ENCODE measurements around the gene SLC9A9.
"Not testable (repeated sequence)": the region's sequence is repeated elsewhere in the genome, so short reads cannot be mapped to it uniquely, and the experiment has no call there.

Gene SLC9A9

DNA sequence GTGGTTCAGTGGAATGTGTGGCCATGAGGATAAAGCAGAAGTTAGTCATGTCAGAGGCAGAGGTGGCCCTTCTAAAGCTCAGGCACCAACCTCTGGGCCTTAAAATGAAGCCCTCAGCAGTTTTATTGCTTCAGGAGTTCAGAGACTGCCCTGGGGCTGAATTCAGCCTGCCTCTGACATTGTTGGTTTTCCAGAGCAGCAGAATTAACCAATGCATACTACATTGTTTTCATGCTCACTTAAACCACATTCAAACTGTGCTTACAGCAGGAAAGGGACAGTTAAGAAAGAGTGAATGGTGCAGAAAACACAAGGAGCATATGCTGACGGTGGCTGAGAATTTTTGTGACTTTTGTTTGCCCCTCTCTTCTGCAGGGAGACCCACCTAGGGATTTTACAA is 408.5 kb downstream of the SLC9A9 start:
- peaks cover 0 to 3% of the 10 kb centered on the region in 2 donors for H3K36me3 ChIP-seq (ENCODE audit: control insufficient read depth in 1 of 2, insufficient read depth in 2 of 2, low read length in 2 of 2)
- H3K27me3 ChIP-seq (ENCODE audit: low read depth, low read length): no peaks in the 10 kb centered on the region
- H3K4me1 ChIP-seq (ENCODE audit: control insufficient read depth in 1 of 2, insufficient read depth in 2 of 2, low read length in 2 of 2): peaks cover 0 to 5% of the 10 kb centered on the region in 2 donors
- H3K4me3 ChIP-seq (ENCODE audit: low read depth in 1 of 2, low read length in 2 of 2): no peak overlapping the region
- no peaks in the 10 kb centered on the region for H3K9me3 ChIP-seq (ENCODE audit: control insufficient read depth in 1 of 2, low read length in 2 of 2)
- no peak overlapping the region for H3K27ac ChIP-seq (ENCODE audit: low read length)

DNA sequence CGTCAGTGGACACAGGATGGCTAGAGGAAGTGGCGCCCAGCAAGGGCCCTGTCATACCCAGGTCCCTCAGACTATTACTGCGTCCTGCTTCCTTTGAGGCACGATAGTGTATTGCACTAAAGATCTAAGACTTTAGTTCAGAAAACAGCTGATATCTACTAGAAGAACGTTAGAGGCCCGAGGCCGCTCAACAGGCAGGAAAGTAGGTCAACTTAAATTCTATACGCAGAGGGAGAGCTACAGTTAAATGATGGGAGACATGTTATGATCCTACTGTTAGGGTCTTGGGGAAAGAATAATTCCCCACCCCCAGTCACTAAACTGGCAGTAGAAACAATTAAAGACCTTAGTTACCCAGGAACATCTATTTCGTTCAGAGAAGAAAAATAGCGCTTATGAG is 410.9 kb downstream of the SLC9A9 start:
- no peaks in the 10 kb centered on the region for H3K9me3 ChIP-seq (ENCODE audit: control insufficient read depth in 1 of 2, low read length in 2 of 2)
- no peak overlapping the region for H3K27ac ChIP-seq (ENCODE audit: low read length)
- no peak overlapping the region for H3K4me3 ChIP-seq (ENCODE audit: low read depth in 1 of 2, low read length in 2 of 2)
- H3K36me3 ChIP-seq (ENCODE audit: control insufficient read depth in 1 of 2, insufficient read depth in 2 of 2, low read length in 2 of 2): no peaks in the 10 kb centered on the region
- no peaks in the 10 kb centered on the region for H3K27me3 ChIP-seq (ENCODE audit: low read depth, low read length)
- H3K4me1 ChIP-seq (ENCODE audit: control insufficient read depth in 1 of 2, insufficient read depth in 2 of 2, low read length in 2 of 2): peaks cover 0 to 2% of the 10 kb centered on the region in 2 donors

DNA sequence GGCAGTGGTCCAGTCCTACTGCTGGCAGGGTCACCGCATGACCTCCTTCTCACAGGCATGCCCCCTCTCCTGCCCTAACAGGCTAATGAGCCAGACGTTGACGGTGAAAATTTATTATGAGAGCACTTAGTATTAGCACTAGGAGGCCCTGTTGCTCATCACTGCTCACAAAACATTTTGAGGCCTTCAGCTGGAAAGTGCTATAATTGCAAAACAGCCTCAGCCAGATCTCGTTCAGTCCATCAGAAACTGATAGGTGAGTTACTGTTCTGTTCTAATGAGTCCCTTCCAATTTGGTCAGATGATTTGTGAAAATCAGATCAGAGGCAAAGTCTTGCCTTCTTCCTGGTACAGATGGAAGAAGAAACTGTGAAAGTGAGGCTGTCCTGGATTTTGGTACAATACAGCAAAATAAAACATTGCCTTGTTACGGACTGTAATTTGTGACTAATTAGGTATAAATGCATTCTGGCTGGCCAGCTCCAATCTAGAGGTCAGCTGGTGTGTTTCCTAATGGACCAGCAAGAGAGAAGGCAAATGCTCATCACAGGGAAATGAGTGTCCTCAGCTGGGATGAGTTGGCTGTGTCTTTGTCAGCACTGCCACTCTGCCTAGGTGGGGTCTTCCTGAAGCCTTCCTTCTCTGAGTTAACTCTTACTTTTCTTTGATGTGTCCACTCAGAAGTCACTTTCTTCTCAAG is 411.9 kb downstream of the SLC9A9 start:
- Histone ChIP-seq H3K27me3 (ENCODE audit: low read depth, low read length) (no peaks in the 10 kb centered on the region), H3K4me1 (ENCODE audit: control insufficient read depth in 1 of 2, insufficient read depth in 2 of 2, low read length in 2 of 2) (peaks cover 0 to 6% of the 10 kb centered on the region in 2 donors), H3K36me3 (ENCODE audit: control insufficient read depth in 1 of 2, insufficient read depth in 2 of 2, low read length in 2 of 2) (no peaks in the 10 kb centered on the region)

DNA sequence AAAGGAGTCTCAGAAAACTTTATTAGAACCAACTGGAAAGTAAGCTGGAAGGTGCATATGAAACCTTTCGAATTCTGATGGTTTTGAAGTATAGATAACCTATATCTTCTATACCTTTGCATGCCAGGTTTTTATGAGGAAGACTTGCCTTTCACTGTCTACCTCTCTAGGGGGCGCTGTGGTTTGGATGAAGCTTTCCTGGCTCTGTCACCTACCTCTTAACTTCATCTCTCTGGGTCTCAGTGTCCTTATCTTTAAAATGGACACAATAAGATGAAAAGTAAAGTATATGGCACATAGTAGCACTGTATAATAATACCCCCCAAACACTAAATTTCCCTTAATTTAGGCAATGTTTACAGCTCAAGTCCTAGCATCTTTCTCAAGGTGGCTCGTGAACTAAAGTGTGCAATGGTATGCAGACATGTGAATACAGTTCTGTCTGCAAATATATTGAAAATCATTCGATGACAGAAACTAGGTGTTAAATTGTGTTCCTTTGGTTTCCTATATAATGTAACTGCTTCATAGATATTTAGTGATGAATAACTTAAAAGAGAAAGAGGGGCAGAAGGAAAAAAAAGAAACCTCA is 414.4 kb downstream of the SLC9A9 start:
- Histone ChIP-seq H3K9me3 (ENCODE audit: control insufficient read depth in 1 of 2, low read length in 2 of 2) (no peaks in the 10 kb centered on the region), H3K36me3 (ENCODE audit: control insufficient read depth in 1 of 2, insufficient read depth in 2 of 2, low read length in 2 of 2) (no peaks in the 10 kb centered on the region), H3K4me3 (ENCODE audit: low read depth in 1 of 2, low read length in 2 of 2) (no peak overlapping the region), H3K27ac (ENCODE audit: low read length) (no peak overlapping the region), H3K4me1 (ENCODE audit: control insufficient read depth in 1 of 2, insufficient read depth in 2 of 2, low read length in 2 of 2) (peaks cover 0 to 6% of the 10 kb centered on the region in 2 donors), H3K27me3 (ENCODE audit: low read depth, low read length) (no peaks in the 10 kb centered on the region)

More for the DNA sequence above, 411.9 kb downstream of the SLC9A9 start:
- no peaks in the 10 kb centered on the region for H3K9me3 ChIP-seq (ENCODE audit: control insufficient read depth in 1 of 2, low read length in 2 of 2)
- no peak overlapping the region for H3K4me3 ChIP-seq (ENCODE audit: low read depth in 1 of 2, low read length in 2 of 2)
- H3K27ac ChIP-seq (ENCODE audit: low read length): no peak overlapping the region

DNA sequence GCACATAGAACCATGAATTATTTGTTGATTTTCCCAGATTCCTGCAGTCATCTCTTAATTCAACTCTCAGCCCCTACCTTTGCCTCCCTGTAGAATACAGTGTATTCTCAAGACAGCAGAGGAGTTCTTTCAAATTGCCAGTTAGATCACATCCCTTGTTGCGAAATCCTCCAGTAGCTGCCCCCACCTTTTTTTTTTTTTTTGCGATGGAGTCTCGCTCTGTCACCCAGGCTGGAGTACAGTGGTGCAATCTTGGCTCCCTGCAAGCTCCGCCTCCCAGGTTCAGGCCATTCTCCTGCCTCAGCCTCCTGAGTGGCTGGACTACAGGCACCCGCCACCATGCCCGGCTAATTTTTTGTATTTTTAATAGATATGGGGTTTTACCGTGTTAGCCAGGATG is 417.0 kb downstream of the SLC9A9 start:
- H3K4me1 ChIP-seq (ENCODE audit: control insufficient read depth in 1 of 2, insufficient read depth in 2 of 2, low read length in 2 of 2); H3K4me3 ChIP-seq (ENCODE audit: low read depth in 1 of 2, low read length in 2 of 2); H3K9me3 ChIP-seq (ENCODE audit: control insufficient read depth in 1 of 2, low read length in 2 of 2); H3K27ac ChIP-seq (ENCODE audit: low read length); H3K27me3 ChIP-seq (ENCODE audit: low read depth, low read length); H3K36me3 ChIP-seq (ENCODE audit: control insufficient read depth in 1 of 2, insufficient read depth in 2 of 2, low read length in 2 of 2): not testable (repeated sequence)

DNA sequence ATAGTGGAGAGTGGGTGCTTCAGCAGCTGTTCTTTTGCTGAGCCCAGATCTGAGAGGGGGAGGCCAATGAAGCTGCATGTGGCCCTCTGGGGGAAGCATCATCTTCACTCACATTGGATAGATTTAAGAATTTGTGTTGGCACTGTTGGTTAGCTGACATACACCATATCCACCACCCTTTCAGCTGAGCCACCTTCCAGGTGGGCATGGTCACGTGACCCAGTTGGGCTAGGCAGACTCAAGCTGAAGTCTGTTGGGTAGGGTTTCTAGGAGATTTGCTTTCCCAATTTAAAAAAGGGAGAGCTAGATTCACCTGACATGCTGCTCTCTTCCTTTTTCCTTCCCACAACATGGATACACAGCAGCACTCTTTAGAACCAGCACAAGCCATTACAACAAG is 417.7 kb downstream of the SLC9A9 start:
- no peaks in the 10 kb centered on the region for H3K9me3 ChIP-seq (ENCODE audit: control insufficient read depth in 1 of 2, low read length in 2 of 2)
- H3K4me1 ChIP-seq (ENCODE audit: control insufficient read depth in 1 of 2, insufficient read depth in 2 of 2, low read length in 2 of 2): peaks cover 0 to 6% of the 10 kb centered on the region in 2 donors
- no peaks in the 10 kb centered on the region for H3K36me3 ChIP-seq (ENCODE audit: control insufficient read depth in 1 of 2, insufficient read depth in 2 of 2, low read length in 2 of 2)
- H3K27ac ChIP-seq (ENCODE audit: low read length): no peak overlapping the region
- no peaks in the 10 kb centered on the region for H3K27me3 ChIP-seq (ENCODE audit: low read depth, low read length)
- no peak overlapping the region for H3K4me3 ChIP-seq (ENCODE audit: low read depth in 1 of 2, low read length in 2 of 2)

DNA sequence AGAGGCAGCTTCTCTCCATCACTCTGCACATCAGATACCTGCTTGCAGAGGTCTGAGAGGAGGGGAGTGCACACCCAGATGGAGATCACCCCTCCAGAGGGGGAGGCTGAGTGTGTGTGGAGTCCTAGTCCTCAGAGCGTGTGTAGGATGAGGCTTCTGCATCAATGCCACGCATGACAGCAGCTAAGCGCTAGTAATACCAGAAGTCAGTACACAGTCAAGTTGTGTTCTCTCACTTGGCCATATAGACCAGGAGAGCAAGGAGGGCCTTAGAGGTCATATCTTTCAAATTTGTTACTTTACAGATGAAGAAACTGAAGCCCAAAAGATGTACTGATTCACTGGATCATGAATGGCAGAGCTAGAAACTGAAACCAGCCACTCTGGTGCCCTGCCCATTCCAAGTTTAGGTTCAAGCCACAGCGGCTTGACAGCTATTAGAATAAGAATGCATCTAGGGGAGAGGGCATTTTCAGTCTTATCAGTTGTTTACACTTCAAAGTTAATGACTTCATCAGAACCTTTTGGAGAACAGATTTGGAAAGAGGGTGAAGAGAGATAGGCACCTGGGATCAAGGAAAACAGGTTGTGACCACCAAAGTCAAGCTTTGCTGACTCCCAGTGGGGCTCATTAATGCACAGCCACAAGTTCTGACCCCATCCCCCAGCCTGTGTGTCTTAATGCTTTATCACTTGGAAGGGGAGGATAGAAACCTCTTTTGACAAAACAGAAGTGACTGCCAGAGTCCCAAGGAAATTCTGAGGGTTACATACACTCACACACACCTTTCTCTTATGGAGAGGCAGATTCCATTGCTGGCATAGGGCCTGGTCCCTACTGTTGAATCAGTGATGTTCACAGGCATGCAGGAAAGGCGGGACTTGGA is 418.4 kb downstream of the SLC9A9 start:
- no peaks in the 10 kb centered on the region for H3K9me3 ChIP-seq (ENCODE audit: control insufficient read depth in 1 of 2, low read length in 2 of 2)
- no peaks in the 10 kb centered on the region for H3K27me3 ChIP-seq (ENCODE audit: low read depth, low read length)
- no peak overlapping the region for H3K4me3 ChIP-seq (ENCODE audit: low read depth in 1 of 2, low read length in 2 of 2)
- H3K36me3 ChIP-seq (ENCODE audit: control insufficient read depth in 1 of 2, insufficient read depth in 2 of 2, low read length in 2 of 2): no peaks in the 10 kb centered on the region
- peaks cover 0 to 6% of the 10 kb centered on the region in 2 donors for H3K4me1 ChIP-seq (ENCODE audit: control insufficient read depth in 1 of 2, insufficient read depth in 2 of 2, low read length in 2 of 2)
- no peak overlapping the region for H3K27ac ChIP-seq (ENCODE audit: low read length)

DNA sequence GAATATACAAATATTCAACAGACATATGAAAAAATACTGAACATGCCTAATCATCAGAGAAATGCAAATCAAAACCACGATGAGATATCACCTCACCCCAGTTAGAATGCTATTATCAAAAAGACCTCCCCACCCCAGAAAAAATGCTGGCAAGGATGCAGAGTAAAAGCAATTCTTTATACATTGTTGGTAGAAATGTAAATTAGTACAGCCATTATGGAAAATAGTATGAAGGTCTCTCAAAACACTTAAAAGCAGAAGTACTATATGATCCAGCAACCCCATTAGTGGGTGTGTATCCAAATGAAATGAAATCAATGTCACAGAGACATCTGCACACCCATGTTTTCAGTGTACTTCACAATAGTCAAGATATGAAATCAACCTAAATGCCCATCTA is 420.0 kb downstream of the SLC9A9 start:
- no peak overlapping the region for H3K4me3 ChIP-seq (ENCODE audit: low read depth in 1 of 2, low read length in 2 of 2)
- H3K27me3 ChIP-seq (ENCODE audit: low read depth, low read length): no peaks in the 10 kb centered on the region
- H3K36me3 ChIP-seq (ENCODE audit: control insufficient read depth in 1 of 2, insufficient read depth in 2 of 2, low read length in 2 of 2): no peaks in the 10 kb centered on the region
- H3K9me3 ChIP-seq (ENCODE audit: control insufficient read depth in 1 of 2, low read length in 2 of 2): no peaks in the 10 kb centered on the region
- H3K27ac ChIP-seq (ENCODE audit: low read length): no peak overlapping the region
- peaks cover 0 to 6% of the 10 kb centered on the region in 2 donors for H3K4me1 ChIP-seq (ENCODE audit: control insufficient read depth in 1 of 2, insufficient read depth in 2 of 2, low read length in 2 of 2)

DNA sequence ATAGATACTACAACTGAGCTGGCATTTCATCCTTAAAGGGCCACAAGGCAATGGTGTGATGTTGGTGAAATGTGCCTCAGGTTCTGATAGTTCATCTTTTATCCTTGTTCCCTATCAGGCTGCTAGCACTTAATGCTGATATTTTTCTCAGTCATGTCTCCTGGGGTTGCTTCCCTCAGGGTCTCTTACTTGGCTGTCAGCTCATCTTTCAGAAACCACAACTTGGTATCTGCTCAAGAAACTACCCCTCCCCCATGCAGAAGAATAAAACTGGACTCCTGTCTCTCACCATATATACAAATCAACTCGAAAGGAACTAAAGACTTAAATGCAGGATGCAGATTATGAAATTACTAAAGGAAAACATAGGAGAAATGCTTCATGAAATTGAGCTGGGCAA is 420.6 kb downstream of the SLC9A9 start:
- H3K4me3 ChIP-seq (ENCODE audit: low read depth in 1 of 2, low read length in 2 of 2): no peak overlapping the region
- H3K4me1 ChIP-seq (ENCODE audit: control insufficient read depth in 1 of 2, insufficient read depth in 2 of 2, low read length in 2 of 2): peaks cover 0 to 6% of the 10 kb centered on the region in 2 donors
- H3K27me3 ChIP-seq (ENCODE audit: low read depth, low read length): no peaks in the 10 kb centered on the region
- H3K9me3 ChIP-seq (ENCODE audit: control insufficient read depth in 1 of 2, low read length in 2 of 2): no peaks in the 10 kb centered on the region
- no peaks in the 10 kb centered on the region for H3K36me3 ChIP-seq (ENCODE audit: control insufficient read depth in 1 of 2, insufficient read depth in 2 of 2, low read length in 2 of 2)
- H3K27ac ChIP-seq (ENCODE audit: low read length): no peak overlapping the region

DNA sequence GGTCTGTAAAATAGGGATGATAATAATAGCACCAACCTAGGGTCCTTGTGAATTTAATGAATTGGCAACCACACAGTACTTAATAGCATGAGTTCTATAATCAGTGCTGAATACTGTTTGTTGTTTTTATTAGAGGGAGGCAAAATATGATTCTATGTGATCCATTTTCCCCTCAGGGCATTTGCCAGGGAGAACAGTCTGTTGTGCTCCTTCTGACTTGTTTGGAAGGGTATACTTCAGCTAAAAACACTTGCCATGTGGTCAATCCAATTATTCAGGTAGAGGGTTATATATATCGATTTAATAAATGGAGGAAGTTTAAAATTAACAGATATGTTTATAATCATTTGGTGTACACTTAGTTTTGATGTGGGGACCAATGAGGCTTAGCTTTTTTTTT is 423.4 kb downstream of the SLC9A9 start:
- Histone ChIP-seq H3K36me3 (ENCODE audit: control insufficient read depth in 1 of 2, insufficient read depth in 2 of 2, low read length in 2 of 2) (no peaks in the 10 kb centered on the region), H3K4me1 (ENCODE audit: control insufficient read depth in 1 of 2, insufficient read depth in 2 of 2, low read length in 2 of 2) (no peaks in the 10 kb centered on the region), H3K9me3 (ENCODE audit: control insufficient read depth in 1 of 2, low read length in 2 of 2) (no peaks in the 10 kb centered on the region), H3K27ac (ENCODE audit: low read length) (no peak overlapping the region), H3K27me3 (ENCODE audit: low read depth, low read length) (no peaks in the 10 kb centered on the region), H3K4me3 (ENCODE audit: low read depth in 1 of 2, low read length in 2 of 2) (no peak overlapping the region)

DNA sequence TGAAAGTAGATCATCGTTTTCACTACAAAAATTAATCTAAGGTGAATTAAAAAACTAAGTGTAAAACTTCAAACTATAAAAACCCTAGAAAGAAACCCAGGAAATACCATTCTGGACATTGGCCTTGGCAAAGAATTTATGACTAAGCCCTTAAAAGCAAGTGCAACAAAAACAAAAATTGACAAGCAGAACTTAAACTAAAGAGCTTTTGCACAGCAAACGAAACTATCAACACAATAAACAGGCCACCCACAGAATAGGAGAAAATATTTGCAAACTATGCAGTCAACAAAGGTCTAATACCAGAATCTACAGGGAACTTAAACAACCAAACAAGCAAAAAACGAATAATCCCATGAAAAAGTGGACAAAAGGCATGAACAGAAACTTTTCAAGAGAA is 426.7 kb downstream of the SLC9A9 start:
- no peak overlapping the region for H3K27ac ChIP-seq (ENCODE audit: low read length)
- H3K36me3 ChIP-seq (ENCODE audit: control insufficient read depth in 1 of 2, insufficient read depth in 2 of 2, low read length in 2 of 2): no peaks in the 10 kb centered on the region
- no peaks in the 10 kb centered on the region for H3K4me1 ChIP-seq (ENCODE audit: control insufficient read depth in 1 of 2, insufficient read depth in 2 of 2, low read length in 2 of 2)
- H3K27me3 ChIP-seq (ENCODE audit: low read depth, low read length): no peaks in the 10 kb centered on the region
- no peak overlapping the region for H3K4me3 ChIP-seq (ENCODE audit: low read depth in 1 of 2, low read length in 2 of 2)
- H3K9me3 ChIP-seq (ENCODE audit: control insufficient read depth in 1 of 2, low read length in 2 of 2): no peaks in the 10 kb centered on the region
